ENCODE results near the gene TMEM97.

DNA sequence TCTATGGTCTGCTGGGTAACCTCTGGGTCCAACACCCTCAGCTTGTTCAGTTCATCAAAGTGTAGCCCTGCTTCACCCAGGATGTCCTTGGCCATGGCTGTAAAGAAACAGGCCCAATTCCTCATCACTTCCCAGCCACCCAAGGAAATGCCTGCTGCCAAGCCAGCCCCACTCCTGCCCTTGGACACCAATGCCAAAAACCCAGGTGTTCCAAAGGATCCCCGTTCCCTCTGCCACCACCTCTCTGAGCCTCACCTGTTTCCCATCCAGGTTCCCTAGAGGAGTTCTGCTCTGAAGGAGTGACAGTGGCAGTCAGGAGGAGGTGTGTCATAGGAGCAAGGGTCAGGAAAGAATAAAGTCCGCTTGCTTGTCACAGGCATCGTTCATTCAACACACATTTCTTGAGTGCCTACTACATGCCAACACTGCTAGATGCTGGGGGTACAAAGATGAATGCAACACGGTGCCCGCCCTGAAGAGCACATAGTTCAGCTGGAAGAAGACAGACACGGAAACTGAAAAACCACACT lies 13.0 kb downstream of the TMEM97 start:
- TF ChIP-seq, protein P1, sequence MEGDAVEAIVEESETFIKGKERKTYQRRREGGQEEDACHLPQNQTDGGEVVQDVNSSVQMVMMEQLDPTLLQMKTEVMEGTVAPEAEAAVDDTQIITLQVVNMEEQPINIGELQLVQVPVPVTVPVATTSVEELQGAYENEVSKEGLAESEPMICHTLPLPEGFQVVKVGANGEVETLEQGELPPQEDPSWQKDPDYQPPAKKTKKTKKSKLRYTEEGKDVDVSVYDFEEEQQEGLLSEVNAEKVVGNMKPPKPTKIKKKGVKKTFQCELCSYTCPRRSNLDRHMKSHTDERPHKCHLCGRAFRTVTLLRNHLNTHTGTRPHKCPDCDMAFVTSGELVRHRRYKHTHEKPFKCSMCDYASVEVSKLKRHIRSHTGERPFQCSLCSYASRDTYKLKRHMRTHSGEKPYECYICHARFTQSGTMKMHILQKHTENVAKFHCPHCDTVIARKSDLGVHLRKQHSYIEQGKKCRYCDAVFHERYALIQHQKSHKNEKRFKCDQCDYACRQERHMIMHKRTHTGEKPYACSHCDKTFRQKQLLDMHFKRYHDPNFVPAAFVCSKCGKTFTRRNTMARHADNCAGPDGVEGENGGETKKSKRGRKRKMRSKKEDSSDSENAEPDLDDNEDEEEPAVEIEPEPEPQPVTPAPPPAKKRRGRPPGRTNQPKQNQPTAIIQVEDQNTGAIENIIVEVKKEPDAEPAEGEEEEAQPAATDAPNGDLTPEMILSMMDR (IDR thresholded peaks at IDR 0.05): no peak
- TF ChIP-seq POLR2A (IDR thresholded peaks at IDR 0.05): no peak
